Thoracic aorta (tissue), 2 donors: Measurements from ENCODE around the gene ABCA12. TPM values are rescaled to one million over a fixed set of nuclear protein-coding genes. Genes with fewer than 3 reads are reported as not detected.

Experiments used
- ATAC-seq: fragments of 150-250 bp; one replicate; pipeline ENCODE4 v1.8.0; 2017; ENCODE audit warnings: low read depth; ENCODE audit not compliant: insufficient number of reproducible peaks, low FRiP score
- DNase-seq: peaks from one replicate; pipeline ENCODE4 v3.0.0-alpha.2; 2020; ENCODE audit warnings: low spot score
- H3K27ac ChIP-seq, 2 donors: fragments of 200-600 bp; sonication (generic); 1 replicate in 1 of 2; 2 replicates in 1 of 2; pipeline ENCODE4 v1.5.1; 2016; ENCODE audit warnings: mild to moderate bottlenecking in 2 of 2, moderate library complexity in 2 of 2
- H3K27me3 ChIP-seq: fragments of 200-600 bp; sonication (generic); replicated peaks from 2 replicates; pipeline ENCODE4 v1.6.0; 2016; ENCODE audit warnings: mild to moderate bottlenecking; ENCODE audit not compliant: insufficient read depth
- H3K36me3 ChIP-seq: fragments of 200-600 bp; sonication (generic); one replicate; pipeline ENCODE4 v1.5.1; 2016
- H3K4me1 ChIP-seq, 2 donors: fragments of 200-600 bp; sonication (generic); 1 replicate in 1 of 2; 2 replicates in 1 of 2; pipeline versions ENCODE4 v1.5.1 to v1.6.0; 2016; ENCODE audit warnings: low read depth in 2 of 2, mild to moderate bottlenecking in 1 of 2; ENCODE audit not compliant: control insufficient read depth in 1 of 2
- H3K4me3 ChIP-seq: fragments of 200-600 bp; sonication (generic); 2 replicates; pipeline ENCODE4 v1.5.1; 2016; ENCODE audit warnings: mild to moderate bottlenecking
- H3K9me3 ChIP-seq: fragments of 200-600 bp; sonication (generic); 2 replicates; pipeline ENCODE4 v1.5.1; 2016
- total RNA-seq, 2 donors: library from RNA; depleted of rRNA; stranded (reverse); fragments of >200 nt; gene quantifications; one replicate each; pipeline versions ENCODE4 v1.1.0 to v1.2.3, GENCODE V29; 2016
- TF ChIP-seq, protein P1 (sequence below): fragments of 200-600 bp; sonication (generic); IDR thresholded peaks from one replicate; pipeline ENCODE4 v1.5.1; 2019; ENCODE audit warnings: antibody characterized with exemption

Gene ABCA12
- total RNA-seq, 2 donors from 2014 or later, result 0.14 TPM; not detected in 1

- no peaks in the 10 kb centered on the region for H3K36me3 ChIP-seq
- H3K27me3 ChIP-seq, result no peaks in the 10 kb centered on the region
- ATAC-seq, result no peak
- H3K4me1 ChIP-seq, result no peaks in the 10 kb centered on the region
- DNase-seq, result no peak
- TF ChIP-seq, protein P1, sequence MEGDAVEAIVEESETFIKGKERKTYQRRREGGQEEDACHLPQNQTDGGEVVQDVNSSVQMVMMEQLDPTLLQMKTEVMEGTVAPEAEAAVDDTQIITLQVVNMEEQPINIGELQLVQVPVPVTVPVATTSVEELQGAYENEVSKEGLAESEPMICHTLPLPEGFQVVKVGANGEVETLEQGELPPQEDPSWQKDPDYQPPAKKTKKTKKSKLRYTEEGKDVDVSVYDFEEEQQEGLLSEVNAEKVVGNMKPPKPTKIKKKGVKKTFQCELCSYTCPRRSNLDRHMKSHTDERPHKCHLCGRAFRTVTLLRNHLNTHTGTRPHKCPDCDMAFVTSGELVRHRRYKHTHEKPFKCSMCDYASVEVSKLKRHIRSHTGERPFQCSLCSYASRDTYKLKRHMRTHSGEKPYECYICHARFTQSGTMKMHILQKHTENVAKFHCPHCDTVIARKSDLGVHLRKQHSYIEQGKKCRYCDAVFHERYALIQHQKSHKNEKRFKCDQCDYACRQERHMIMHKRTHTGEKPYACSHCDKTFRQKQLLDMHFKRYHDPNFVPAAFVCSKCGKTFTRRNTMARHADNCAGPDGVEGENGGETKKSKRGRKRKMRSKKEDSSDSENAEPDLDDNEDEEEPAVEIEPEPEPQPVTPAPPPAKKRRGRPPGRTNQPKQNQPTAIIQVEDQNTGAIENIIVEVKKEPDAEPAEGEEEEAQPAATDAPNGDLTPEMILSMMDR, result no peak
- no peak overlapping the region for H3K27ac ChIP-seq
- H3K4me3 ChIP-seq, result no peak overlapping the region
- no peaks in the 10 kb centered on the region for H3K9me3 ChIP-seq
These were observed 55.3 kb downstream of the ABCA12 start for GRCh38 chr2:215083146-215083545.

DNA sequence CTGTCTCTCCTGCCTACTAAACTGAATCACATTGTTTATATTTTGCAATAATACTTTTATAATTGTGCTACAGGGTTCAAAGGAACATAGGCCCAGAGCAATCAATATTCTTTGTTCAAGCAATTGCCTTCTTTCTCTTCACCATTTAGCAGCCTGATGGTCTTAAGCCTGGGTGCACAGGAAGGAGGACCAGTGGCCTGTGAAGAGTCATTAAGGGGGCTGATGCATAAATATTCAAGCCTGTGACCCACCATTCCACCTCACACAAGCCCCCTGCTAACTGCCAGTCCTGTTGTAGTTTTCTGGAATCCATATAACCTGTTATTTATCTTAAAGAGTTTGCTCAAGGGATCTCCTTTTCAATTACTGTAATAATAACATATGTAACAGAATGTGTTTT lies 56.0 kb downstream of the ABCA12 start:
- H3K4me3 ChIP-seq, result no peak overlapping the region
- H3K4me1 ChIP-seq, result no peaks in the 10 kb centered on the region
- DNase-seq (no peak), ATAC-seq (no peak)
- no peaks in the 10 kb centered on the region for H3K27me3 ChIP-seq
- H3K27ac ChIP-seq, result no peak overlapping the region
- TF ChIP-seq, protein P1, result no peak
- H3K36me3 ChIP-seq, result no peaks in the 10 kb centered on the region
- H3K9me3 ChIP-seq, result no peaks in the 10 kb centered on the region

DNA sequence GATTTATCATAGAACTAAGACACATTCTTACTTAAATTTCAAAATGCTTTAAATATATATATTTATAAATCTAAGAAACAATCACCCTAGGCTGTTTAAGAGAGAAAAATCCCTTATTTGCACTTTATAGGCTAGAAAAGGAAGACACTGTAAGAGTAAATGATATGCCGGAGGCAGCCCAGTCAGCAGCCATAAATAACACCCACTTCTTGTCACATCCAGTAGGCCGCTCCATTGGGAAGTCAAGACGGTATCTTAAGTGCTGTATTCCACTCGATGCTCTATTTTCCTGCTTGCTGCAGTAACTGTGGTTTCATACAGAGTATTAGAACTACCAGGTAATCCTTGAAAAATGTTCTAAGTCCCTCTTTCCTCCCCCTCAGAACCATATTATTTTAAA lies 57.9 kb downstream of the ABCA12 start:
- H3K27me3 ChIP-seq, result no peaks in the 10 kb centered on the region
- no peak for DNase-seq
- H3K4me1 ChIP-seq, result no peaks in the 10 kb centered on the region
- no peak overlapping the region for H3K27ac ChIP-seq
- TF ChIP-seq, protein P1, result no peak
- H3K36me3 ChIP-seq, result no peaks in the 10 kb centered on the region
- H3K9me3 ChIP-seq, result no peaks in the 10 kb centered on the region
- H3K4me3 ChIP-seq, result no peak overlapping the region
- no peak for ATAC-seq

DNA sequence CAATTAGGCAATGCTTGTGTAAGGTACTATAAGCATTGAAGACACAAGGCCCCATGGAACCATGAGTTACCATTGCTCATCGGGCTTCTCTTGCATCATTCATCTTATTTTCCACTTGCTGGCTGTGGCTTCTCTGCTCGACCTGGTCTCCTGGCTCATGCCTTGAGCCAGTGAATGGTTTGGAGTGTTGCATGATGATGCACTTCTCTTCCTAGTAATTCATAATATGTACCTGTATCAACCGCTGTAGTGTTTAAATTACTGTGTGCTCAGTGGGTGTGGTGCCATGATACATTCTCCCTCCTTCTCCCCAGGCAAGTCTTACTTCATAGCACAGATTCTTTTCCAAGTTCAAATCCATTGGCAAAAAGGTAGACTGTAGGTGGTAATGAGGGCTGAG lies 66.8 kb downstream of the ABCA12 start:
- Histone ChIP-seq H3K27me3 (no peaks in the 10 kb centered on the region), H3K9me3 (no peaks in the 10 kb centered on the region), H3K27ac (no peak overlapping the region), H3K36me3 (no peaks in the 10 kb centered on the region), H3K4me1 (no peaks in the 10 kb centered on the region), H3K4me3 (no peak overlapping the region)
- TF ChIP-seq, protein P1, result no peak
- DNase-seq, result no peak
- ATAC-seq, result no peak

GRCh38 chr2:215068399-215068798 lies 70.0 kb downstream of the ABCA12 start:
- H3K36me3 ChIP-seq, result no peaks in the 10 kb centered on the region
- TF ChIP-seq, protein P1, result no peak
- no peaks in the 10 kb centered on the region for H3K9me3 ChIP-seq
- H3K4me3 ChIP-seq, result no peak overlapping the region
- no peaks in the 10 kb centered on the region for H3K4me1 ChIP-seq
- DNase-seq, result no peak
- ATAC-seq, result no peak
- no peaks in the 10 kb centered on the region for H3K27me3 ChIP-seq
- H3K27ac ChIP-seq, result no peak overlapping the region
